DOHH2 (cell line): Measurements from ENCODE around the gene SLC6A9.

ENCODE experiments used
- H3F3A ChIP-seq: fragments of 200-600 bp; sonication (generic), shearing (Covaris generic); 2 replicates; pipeline ENCODE4 v1.6.0; 2016; ENCODE audit warnings: antibody characterized with exemption, mild to moderate bottlenecking; ENCODE audit not compliant: control insufficient read depth, insufficient read depth
- H3K27ac ChIP-seq: fragments of 200-600 bp; sonication (generic); 2 replicates; pipeline ENCODE4 v1.5.1; 2014; ENCODE audit warnings: low read depth, mild to moderate bottlenecking, low read length, moderate library complexity
- H3K27me3 ChIP-seq: fragments of 200-600 bp; sonication (generic); 2 replicates; pipeline ENCODE4 v1.6.1; 2014; ENCODE audit warnings: mild to moderate bottlenecking, low read length, mixed read lengths; ENCODE audit not compliant: control insufficient read depth
- H3K36me3 ChIP-seq: fragments of 200-600 bp; sonication (generic); 2 replicates; pipeline ENCODE4 v1.6.1; 2014; ENCODE audit warnings: mild to moderate bottlenecking, low read length, moderate library complexity, mixed read lengths; ENCODE audit not compliant: control insufficient read depth
- H3K4me1 ChIP-seq: fragments of 200-600 bp; sonication (generic); 2 replicates; pipeline ENCODE4 v1.6.1; 2014; ENCODE audit warnings: mild to moderate bottlenecking, low read length, mixed read lengths; ENCODE audit not compliant: control insufficient read depth
- H3K4me2 ChIP-seq: fragments of 200-600 bp; sonication (generic); 2 replicates; pipeline ENCODE4 v1.6.0; 2014; ENCODE audit warnings: mild to moderate bottlenecking, low read length, moderate library complexity
- H3K4me3 ChIP-seq: fragments of 200-600 bp; sonication (generic); 2 replicates; pipeline ENCODE4 v1.5.1; 2014; ENCODE audit warnings: mild to moderate bottlenecking, low read length, mixed read lengths
- H3K79me2 ChIP-seq: fragments of 200-600 bp; sonication (generic); 2 replicates; pipeline ENCODE4 v1.6.1; 2014; ENCODE audit warnings: mild to moderate bottlenecking, low read length, mixed read lengths; ENCODE audit not compliant: control insufficient read depth
- H3K9me2 ChIP-seq: fragments of 200-600 bp; sonication (generic); replicated peaks from 2 replicates; pipeline ENCODE4 v1.6.1; 2014; ENCODE audit warnings: mild to moderate bottlenecking, low read length, mixed read lengths; ENCODE audit not compliant: control insufficient read depth
- H3K9me3 ChIP-seq: fragments of 200-600 bp; sonication (generic); 2 replicates; pipeline ENCODE4 v1.6.1; 2014; ENCODE audit warnings: antibody characterized with exemption, low read length, mixed read lengths; ENCODE audit not compliant: control insufficient read depth, insufficient read depth
- H4K20me1 ChIP-seq: fragments of 200-600 bp; sonication (generic); 2 replicates; pipeline ENCODE4 v1.6.0; 2014; ENCODE audit warnings: low read depth, mild to moderate bottlenecking, antibody characterized with exemption, low read length, moderate library complexity; ENCODE audit not compliant: control insufficient read depth, insufficient read depth
- EZH2phosphoT487 ChIP-seq: fragments of 200-600 bp; sonication (generic); IDR thresholded peaks from 2 replicates; pipeline ENCODE4 v1.6.1; 2017; ENCODE audit warnings: borderline replicate concordance, mild to moderate bottlenecking, antibody characterized with exemption, low read length, moderate library complexity, mixed read lengths
- TF ChIP-seq, protein P1 (sequence below): fragments of 200-600 bp; sonication (generic); IDR thresholded peaks from one replicate; pipeline ENCODE4 v1.5.1; 2014; ENCODE audit warnings: antibody characterized with exemption, mild to moderate bottlenecking, low read depth, low read length; ENCODE audit not compliant: poor library complexity, severe bottlenecking

Gene SLC6A9

GRCh38 chr1:44033041-44033575, 1.8 kb upstream of the SLC6A9 start:
- TF ChIP-seq, protein P1, sequence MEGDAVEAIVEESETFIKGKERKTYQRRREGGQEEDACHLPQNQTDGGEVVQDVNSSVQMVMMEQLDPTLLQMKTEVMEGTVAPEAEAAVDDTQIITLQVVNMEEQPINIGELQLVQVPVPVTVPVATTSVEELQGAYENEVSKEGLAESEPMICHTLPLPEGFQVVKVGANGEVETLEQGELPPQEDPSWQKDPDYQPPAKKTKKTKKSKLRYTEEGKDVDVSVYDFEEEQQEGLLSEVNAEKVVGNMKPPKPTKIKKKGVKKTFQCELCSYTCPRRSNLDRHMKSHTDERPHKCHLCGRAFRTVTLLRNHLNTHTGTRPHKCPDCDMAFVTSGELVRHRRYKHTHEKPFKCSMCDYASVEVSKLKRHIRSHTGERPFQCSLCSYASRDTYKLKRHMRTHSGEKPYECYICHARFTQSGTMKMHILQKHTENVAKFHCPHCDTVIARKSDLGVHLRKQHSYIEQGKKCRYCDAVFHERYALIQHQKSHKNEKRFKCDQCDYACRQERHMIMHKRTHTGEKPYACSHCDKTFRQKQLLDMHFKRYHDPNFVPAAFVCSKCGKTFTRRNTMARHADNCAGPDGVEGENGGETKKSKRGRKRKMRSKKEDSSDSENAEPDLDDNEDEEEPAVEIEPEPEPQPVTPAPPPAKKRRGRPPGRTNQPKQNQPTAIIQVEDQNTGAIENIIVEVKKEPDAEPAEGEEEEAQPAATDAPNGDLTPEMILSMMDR = no peak
- TF ChIP-seq EZH2phosphoT487 = no peak
- H3K9me3 ChIP-seq = no peaks in the 10 kb centered on the region
- peaks cover 17% of the 10 kb centered on the region for H3K27me3 ChIP-seq
- no peaks in the 10 kb centered on the region for H3K9me2 ChIP-seq
- H4K20me1 ChIP-seq = no peaks in the 10 kb centered on the region
- H3K36me3 ChIP-seq = no peaks in the 10 kb centered on the region
- no peaks in the 10 kb centered on the region; the same call in 1 of the 2 replicates for H3F3A ChIP-seq
- no peak overlapping the region for H3K27ac ChIP-seq
- peaks cover 23% of the 10 kb centered on the region for H3K4me1 ChIP-seq
- H3K4me2 ChIP-seq = no peak overlapping the region
- no peak overlapping the region for H3K4me3 ChIP-seq
- no peaks in the 10 kb centered on the region for H3K79me2 ChIP-seq

DNA sequence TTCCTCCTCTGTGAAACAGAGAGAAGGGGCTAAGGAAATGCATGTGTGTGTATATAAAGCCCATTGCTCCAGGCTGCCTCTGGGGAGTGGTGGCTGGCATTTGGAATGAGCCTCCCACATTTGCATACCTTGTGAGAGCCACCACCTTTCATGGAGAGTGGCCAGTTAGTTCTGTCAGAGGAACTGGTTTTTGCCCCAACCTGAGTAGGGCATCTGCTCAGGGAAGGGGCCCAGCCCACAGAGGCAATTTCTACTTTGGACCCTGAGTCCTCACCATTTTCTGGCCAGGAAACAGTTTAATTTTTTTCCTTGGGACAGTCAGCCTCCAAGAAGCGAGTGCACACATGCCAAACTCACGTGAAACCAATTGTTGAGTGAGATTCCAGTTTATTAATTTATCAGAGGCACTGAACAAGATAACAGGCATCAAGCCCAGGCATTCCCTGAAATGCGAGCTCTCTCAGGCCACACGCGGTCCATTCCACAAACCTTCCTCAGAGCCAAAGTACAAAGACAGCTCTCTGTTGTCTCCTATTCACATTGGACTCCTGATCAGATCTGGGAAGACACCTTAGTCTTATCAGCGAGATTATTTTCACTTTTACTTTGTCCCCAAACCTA, 1.0 kb upstream of the SLC6A9 start:
- Histone ChIP-seq H3K4me1 (peaks cover 23% of the 10 kb centered on the region), H3F3A (no peaks in the 10 kb centered on the region; the same call in 1 of the 2 replicates), H3K36me3 (no peaks in the 10 kb centered on the region), H3K79me2 (no peaks in the 10 kb centered on the region), H3K9me3 (no peaks in the 10 kb centered on the region), H3K4me2 (no peak overlapping the region), H4K20me1 (no peaks in the 10 kb centered on the region), H3K27me3 (peaks cover 17% of the 10 kb centered on the region), H3K4me3 (no peak overlapping the region), H3K9me2 (no peaks in the 10 kb centered on the region), H3K27ac (no peak overlapping the region)
- no peak for TF ChIP-seq EZH2phosphoT487
- TF ChIP-seq, protein P1 = no peak

DNA sequence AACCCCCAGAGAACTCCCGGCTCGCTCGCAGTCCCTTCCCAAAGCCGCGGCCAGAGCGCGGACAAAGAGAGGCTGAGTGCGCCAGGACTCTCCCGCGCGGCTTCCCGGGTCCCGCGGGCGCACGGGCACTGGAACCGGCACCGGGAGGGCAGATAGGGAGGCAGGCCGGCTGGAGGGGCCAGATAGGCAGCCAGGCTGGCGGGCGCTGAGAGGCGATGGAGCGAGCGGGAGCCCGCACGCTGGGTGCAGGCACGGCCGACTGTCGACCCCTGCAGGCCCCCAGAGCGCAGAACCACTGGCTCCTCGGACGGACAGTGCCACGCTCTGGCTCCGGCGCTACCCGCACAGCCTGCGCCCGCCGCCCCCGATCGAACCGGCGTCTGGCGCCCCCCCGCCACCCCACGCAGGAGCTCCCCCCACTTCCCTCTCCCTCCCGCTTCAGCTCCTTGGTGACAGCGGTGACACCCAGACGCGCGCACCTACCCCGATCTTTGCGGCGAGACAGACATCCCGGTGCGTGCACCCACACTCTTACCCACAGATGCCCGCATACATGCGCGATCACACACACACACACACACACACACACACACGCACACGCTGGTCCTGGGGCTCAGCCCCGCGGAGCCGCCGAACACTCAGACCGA, 534 bp downstream of the SLC6A9 start:
- no peaks in the 10 kb centered on the region for H4K20me1 ChIP-seq
- peaks cover 17% of the 10 kb centered on the region for H3K27me3 ChIP-seq
- no peaks in the 10 kb centered on the region for H3K36me3 ChIP-seq
- peaks cover 25% of the 10 kb centered on the region for H3K4me1 ChIP-seq
- peak overlapping the region; percentile 55; the same call in 1 of the 2 replicates for H3K27ac ChIP-seq
- no peaks in the 10 kb centered on the region; the same call in 1 of the 2 replicates for H3F3A ChIP-seq
- H3K79me2 ChIP-seq = no peaks in the 10 kb centered on the region
- no peaks in the 10 kb centered on the region for H3K9me3 ChIP-seq
- TF ChIP-seq EZH2phosphoT487 = no peak
- TF ChIP-seq, protein P1 = peak; percentile 37
- H3K4me3 ChIP-seq = peak overlapping the region; percentile 80
- peak overlapping the region; percentile 99 for H3K4me2 ChIP-seq
- no peaks in the 10 kb centered on the region for H3K9me2 ChIP-seq
